Esophagus muscularis mucosa (tissue), 4 donors: ENCODE results near the gene ASMT. TPM values are rescaled to one million over a fixed set of nuclear protein-coding genes. Genes with fewer than 3 reads are reported as not detected.

ENCODE experiments used
- DNase-seq: peaks from one replicate; pipeline ENCODE4 v3.0.0-alpha.2; 2017; ENCODE audit errors: extremely low spot score
- H3K27ac ChIP-seq, 4 donors: fragments of 200-600 bp; sonication (generic); replicated peaks in 1 of 4; 1 replicate in 3 of 4; 2 replicates in 1 of 4; pipeline ENCODE4 v1.5.1; 2016 to 2019; ENCODE audit warnings: mild to moderate bottlenecking in 1 of 4
- H3K27me3 ChIP-seq, 4 donors: fragments of 200-600 bp; sonication (generic); one replicate each; pipeline versions ENCODE4 v1.5.1 to v1.6.0; 2016 to 2019
- H3K36me3 ChIP-seq, 4 donors: fragments of 200-600 bp; sonication (generic); one replicate each; pipeline ENCODE4 v1.5.1; 2016 to 2019
- H3K4me1 ChIP-seq, 4 donors: fragments of 200-600 bp; sonication (generic); one replicate each; pipeline ENCODE4 v1.5.1; 2016 to 2019
- H3K4me3 ChIP-seq, 4 donors: fragments of 200-600 bp; sonication (generic); 1 replicate in 2 of 4; 2 replicates in 2 of 4; pipeline ENCODE4 v1.5.1; 2016 to 2019; ENCODE audit warnings: mild to moderate bottlenecking in 4 of 4, moderate library complexity in 1 of 4
- H3K9me3 ChIP-seq, 4 donors: fragments of 200-600 bp; sonication (generic); 1 replicate in 3 of 4; 2 replicates in 1 of 4; pipeline ENCODE4 v1.5.1; 2016 to 2019
- EP300 ChIP-seq: sonication (generic); formaldehyde crosslinking; IDR thresholded peaks from one replicate; pipeline ENCODE4 v1.6.1; 2017; ENCODE audit warnings: antibody characterized with exemption
- POLR2A ChIP-seq: fragments of 450-650 bp; IDR thresholded peaks from one replicate; pipeline ENCODE4 v1.6.1; 2017; ENCODE audit warnings: antibody characterized with exemption, moderate library complexity, mild to moderate bottlenecking, low read depth
- POLR2AphosphoS5 ChIP-seq, 2 donors: sonication (generic); formaldehyde crosslinking; IDR thresholded peaks; one replicate each; pipeline ENCODE4 v1.6.1; 2017; ENCODE audit warnings: antibody characterized with exemption in 2 of 2
- WGBS: methylation state at CpG from one replicate; pipeline ENCODE4 v1.1.5; 2018; 5-methylcytosine and 5-hydroxymethylcytosine counted together
- intact Hi-C: fragments of 100-400 bp; cut with DNase I; formaldehyde crosslinking; loops from one replicate; pipeline ENCODE4 v1.15.1; 2023
- total RNA-seq, 4 donors: library from RNA; depleted of rRNA; stranded (reverse); fragments of >200 nt; gene quantifications; one replicate each; pipeline versions ENCODE4 v1.1.0 to v1.2.1, GENCODE V29; 2016
- TF ChIP-seq, protein P1 (sequence below), 3 experiments: fragments of 200-600 bp in 2 of 3; fragments of 450-650 bp in 1 of 3; sonication (generic) in 2 of 3; IDR thresholded peaks; one replicate each; pipeline ENCODE4 v1.5.1; 2017 to 2019; ENCODE audit warnings: antibody characterized with exemption in 3 of 3, mild to moderate bottlenecking in 2 of 3, moderate library complexity in 1 of 3

Gene ASMT
- total RNA-seq, 4 donors from 2014 or later, result 0.32 TPM; not detected in 3

DNA sequence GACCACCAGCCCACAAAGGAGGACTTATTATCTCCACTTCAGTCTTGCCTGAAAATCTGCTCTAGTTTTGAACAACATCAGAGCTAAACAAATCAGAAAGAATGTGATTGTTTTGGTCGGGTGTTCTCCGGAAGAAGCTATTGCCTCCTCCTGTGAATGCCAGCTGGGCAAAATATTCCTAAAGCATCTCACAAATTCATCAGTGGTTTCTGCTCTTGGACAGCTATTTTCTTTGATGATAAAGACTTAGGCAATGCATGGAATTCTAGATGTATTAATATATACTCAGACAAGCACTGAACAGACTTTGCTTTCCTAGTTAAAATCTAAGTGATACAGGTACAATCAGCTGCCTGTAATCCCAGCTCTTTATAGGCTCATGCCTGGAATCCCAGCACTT lies 71.8 kb downstream of the ASMT start:
- H3K36me3 ChIP-seq, result no peaks in the 10 kb centered on the region
- H3K4me1 ChIP-seq, result no peaks in the 10 kb centered on the region
- 69% methylated on average over 2 of the region's 2 CpGs for WGBS
- intact Hi-C loops, result no loop called here
- no peak overlapping the region for H3K4me3 ChIP-seq
- peaks cover 0 to 2% (median 0%) of the 10 kb centered on the region in 4 donors for H3K27me3 ChIP-seq
- H3K9me3 ChIP-seq, result no peaks in the 10 kb centered on the region
- DNase-seq, result peak; percentile 37
- no peak overlapping the region for H3K27ac ChIP-seq
- TF ChIP-seq POLR2A (no peak), EP300 (no peak), POLR2AphosphoS5 (IDR thresholded peaks at IDR 0.05) (no peak)
- TF ChIP-seq, protein P1, sequence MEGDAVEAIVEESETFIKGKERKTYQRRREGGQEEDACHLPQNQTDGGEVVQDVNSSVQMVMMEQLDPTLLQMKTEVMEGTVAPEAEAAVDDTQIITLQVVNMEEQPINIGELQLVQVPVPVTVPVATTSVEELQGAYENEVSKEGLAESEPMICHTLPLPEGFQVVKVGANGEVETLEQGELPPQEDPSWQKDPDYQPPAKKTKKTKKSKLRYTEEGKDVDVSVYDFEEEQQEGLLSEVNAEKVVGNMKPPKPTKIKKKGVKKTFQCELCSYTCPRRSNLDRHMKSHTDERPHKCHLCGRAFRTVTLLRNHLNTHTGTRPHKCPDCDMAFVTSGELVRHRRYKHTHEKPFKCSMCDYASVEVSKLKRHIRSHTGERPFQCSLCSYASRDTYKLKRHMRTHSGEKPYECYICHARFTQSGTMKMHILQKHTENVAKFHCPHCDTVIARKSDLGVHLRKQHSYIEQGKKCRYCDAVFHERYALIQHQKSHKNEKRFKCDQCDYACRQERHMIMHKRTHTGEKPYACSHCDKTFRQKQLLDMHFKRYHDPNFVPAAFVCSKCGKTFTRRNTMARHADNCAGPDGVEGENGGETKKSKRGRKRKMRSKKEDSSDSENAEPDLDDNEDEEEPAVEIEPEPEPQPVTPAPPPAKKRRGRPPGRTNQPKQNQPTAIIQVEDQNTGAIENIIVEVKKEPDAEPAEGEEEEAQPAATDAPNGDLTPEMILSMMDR (IDR thresholded peaks at IDR 0.05), result no peak

Other genes with a start within 250 kb of the ASMT start
- gene SLC25A6, start 222.9 kb upstream of the ASMT start, total RNA-seq, result 100 to 1,000 TPM; 266 to 339 (median 313) TPM
- 10 to 100 TPM; 28.7 to 52.2 (median 32.8) TPM for gene ASMTL, start 162.2 kb upstream of the ASMT start, total RNA-seq
- gene P2RY8, start 77.9 kb upstream of the ASMT start, total RNA-seq, result 1 to 10 TPM in 3 of 4 donors, under 1 TPM in 1; 0.63 to 3.1 (median 1.9) TPM
- 10 to 100 TPM; 23.4 to 36.8 (median 31.0) TPM for gene AKAP17A, start 23.5 kb upstream of the ASMT start, total RNA-seq